WTC11 (cell line): ENCODE measurements around the gene KHDC1L. TPM values are rescaled to one million over a fixed set of nuclear protein-coding genes. Genes with fewer than 3 reads are reported as not detected.
A peak's percentile ranks its signal among the peaks of the same experiment; 100 is the strongest.

ENCODE experiments used
- ATAC-seq: fragments of 200-7000 bp; cut with Tn5 transposase; 2 replicates; pipeline ENCODE4 v1.10.0; 2021; ENCODE audit warnings: mild to moderate bottlenecking, moderate library complexity
- CTCF ChIA-PET: fragments of 300-600 bp; sonication (Branson Sonifier 250); formaldehyde crosslinking; loops from one replicate; lab custom pipeline; 2021; ENCODE audit warnings: antibody characterized with exemption; lab: Charles Lee
- POLR2A ChIA-PET: fragments of 350-600 bp; sonication (Branson Sonifier 250); formaldehyde crosslinking; loops from one replicate; lab custom pipeline; 2021; ENCODE audit warnings: antibody characterized with exemption; lab: Charles Lee
- DNase-seq: peaks from one replicate; pipeline ENCODE4 v3.0.0; 2021; ENCODE audit warnings: low spot score
- H3K27ac Mint-ChIP-seq: 2 replicates; pipeline ENCODE4 v1.8.0; 2021; ENCODE audit warnings: mixed read lengths
- H3K27me3 Mint-ChIP-seq: 2 replicates; pipeline ENCODE4 v1.8.0; 2021; ENCODE audit warnings: low read depth, mild to moderate bottlenecking, moderate library complexity, mixed read lengths
- H3K36me3 Mint-ChIP-seq: 2 replicates; pipeline ENCODE4 v1.8.0; 2021; ENCODE audit warnings: mixed read lengths
- H3K4me1 Mint-ChIP-seq: 2 replicates; pipeline ENCODE4 v1.8.0; 2022; ENCODE audit warnings: mixed read lengths
- H3K4me3 Mint-ChIP-seq: 2 replicates; pipeline ENCODE4 v1.8.0; 2021; ENCODE audit warnings: mild to moderate bottlenecking, moderate library complexity, mixed read lengths
- H3K9me3 Mint-ChIP-seq: 2 replicates; pipeline ENCODE4 v1.8.0; 2021; ENCODE audit warnings: mixed read lengths
- ARID4B ChIP-seq: sonication (generic); formaldehyde crosslinking; IDR thresholded peaks from 2 replicates; pipeline ENCODE4 v1.8.0; 2023; ENCODE audit warnings: missing genetic modification reagents, mild to moderate bottlenecking, borderline replicate concordance
- ATF3 ChIP-seq: sonication (generic); formaldehyde crosslinking; conservative IDR thresholded peaks from 2 replicates; pipeline ENCODE4 v1.8.1; 2022; ENCODE audit warnings: mild to moderate bottlenecking, missing genetic modification reagents
- ATF6 ChIP-seq: sonication (generic); formaldehyde crosslinking; IDR thresholded peaks from 2 replicates; pipeline ENCODE4 v1.8.1; 2023; ENCODE audit warnings: mild to moderate bottlenecking, missing genetic modification reagents
- CREB1 ChIP-seq: sonication (generic); formaldehyde crosslinking; IDR thresholded peaks from 2 replicates; pipeline ENCODE4 v1.8.0; 2023; ENCODE audit warnings: mild to moderate bottlenecking, missing genetic modification reagents
- ESRRA ChIP-seq: sonication (generic); formaldehyde crosslinking; IDR thresholded peaks from 2 replicates; pipeline ENCODE4 v1.8.1; 2022; ENCODE audit warnings: mild to moderate bottlenecking, missing genetic modification reagents, borderline replicate concordance
- ETV6 ChIP-seq: sonication (generic); formaldehyde crosslinking; IDR thresholded peaks from 2 replicates; pipeline ENCODE4 v1.8.1; 2022; ENCODE audit warnings: mild to moderate bottlenecking, missing genetic modification reagents
- NFE2L1 ChIP-seq: sonication (generic); formaldehyde crosslinking; IDR thresholded peaks from 2 replicates; pipeline ENCODE4 v1.8.1; 2023; ENCODE audit warnings: missing genetic modification reagents
- NR3C1 ChIP-seq: sonication (generic); formaldehyde crosslinking; conservative IDR thresholded peaks from 2 replicates; pipeline ENCODE4 v1.8.1; 2023; ENCODE audit warnings: low read depth, mild to moderate bottlenecking, missing genetic modification reagents
- RELA ChIP-seq: sonication (generic); formaldehyde crosslinking; IDR thresholded peaks from 2 replicates; pipeline ENCODE4 v1.8.1; 2022; ENCODE audit warnings: missing genetic modification reagents, mild to moderate bottlenecking, borderline replicate concordance
- RORB ChIP-seq: fragments of 250-450 bp; sonication (Bioruptor Pico); IDR thresholded peaks from 2 replicates; pipeline ENCODE4 v1.9.0; 2021; ENCODE audit warnings: mild to moderate bottlenecking
- SMAD4 ChIP-seq: sonication (generic); formaldehyde crosslinking; IDR thresholded peaks from 2 replicates; pipeline ENCODE4 v1.8.0; 2022; ENCODE audit warnings: mild to moderate bottlenecking, missing genetic modification reagents
- SOX15 ChIP-seq: fragments of 250-450 bp; sonication (Bioruptor Pico); IDR thresholded peaks from 2 replicates; pipeline ENCODE4 v1.9.0; 2021; ENCODE audit warnings: mild to moderate bottlenecking
- TEAD4 ChIP-seq: sonication (generic); formaldehyde crosslinking; IDR thresholded peaks from 2 replicates; pipeline ENCODE4 v1.8.0; 2022; ENCODE audit warnings: mild to moderate bottlenecking, missing genetic modification reagents
- ZBTB21 ChIP-seq: sonication (generic); formaldehyde crosslinking; IDR thresholded peaks from 2 replicates; pipeline ENCODE4 v1.8.1; 2023; ENCODE audit warnings: mild to moderate bottlenecking, missing genetic modification reagents, borderline replicate concordance
- ZNF232 ChIP-seq: sonication (generic); formaldehyde crosslinking; IDR thresholded peaks from 2 replicates; pipeline ENCODE4 v1.8.0; 2022; ENCODE audit warnings: mild to moderate bottlenecking, missing genetic modification reagents
- ZNF423 ChIP-seq: fragments of 250-450 bp; sonication (Bioruptor Pico); IDR thresholded peaks from 2 replicates; pipeline ENCODE4 v2.1.2; 2022; ENCODE audit warnings: mild to moderate bottlenecking, moderate library complexity
- total RNA-seq: library from RNA; stranded (reverse); gene quantifications from 3 replicates; pipeline ENCODE4 v1.2.3, GENCODE V29; 2021
- TF ChIP-seq, protein P1 (sequence below): sonication (generic); formaldehyde crosslinking; IDR thresholded peaks from 2 replicates; pipeline ENCODE4 v1.8.0; 2022; ENCODE audit warnings: mild to moderate bottlenecking, missing genetic modification reagents
- TF ChIP-seq, protein P2 (sequence below): sonication (generic); formaldehyde crosslinking; IDR thresholded peaks from 2 replicates; pipeline ENCODE4 v1.8.0; 2022; ENCODE audit warnings: mild to moderate bottlenecking, missing genetic modification reagents
- TF ChIP-seq, protein P3 (sequence below): sonication (generic); formaldehyde crosslinking; IDR thresholded peaks from 2 replicates; pipeline ENCODE4 v1.8.0; 2022; ENCODE audit warnings: missing genetic modification reagents
- TF ChIP-seq, protein P4 (sequence below): sonication (generic); formaldehyde crosslinking; IDR thresholded peaks from 2 replicates; pipeline ENCODE4 v1.8.1; 2023; ENCODE audit warnings: mild to moderate bottlenecking, moderate library complexity, missing genetic modification reagents

KHDC1L gene
- total RNA-seq, 1 experiment from 2014 or later, result 0.28 TPM

DNA sequence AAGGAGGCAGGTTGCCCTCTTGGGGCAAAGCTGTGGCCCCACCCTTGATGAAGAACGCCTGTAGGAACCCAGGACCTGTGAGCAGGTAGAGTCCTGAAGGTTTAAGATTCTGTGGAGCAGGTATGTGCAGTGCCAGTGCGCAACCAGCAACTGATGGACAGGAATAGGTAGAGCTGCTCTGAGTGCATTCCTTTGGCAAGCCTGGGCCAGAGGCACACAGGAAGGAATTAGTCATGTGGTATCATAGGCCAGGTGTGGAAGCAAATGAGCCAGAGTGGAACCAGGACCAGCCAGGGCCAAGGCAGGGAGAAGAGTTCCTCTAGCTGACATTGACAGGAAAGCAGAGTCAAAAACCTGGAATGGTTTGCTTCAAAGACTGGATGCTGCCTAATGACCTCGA is 39.1 kb upstream of the KHDC1L start (continued):
- TF ChIP-seq NR3C1, result no peak

DNA sequence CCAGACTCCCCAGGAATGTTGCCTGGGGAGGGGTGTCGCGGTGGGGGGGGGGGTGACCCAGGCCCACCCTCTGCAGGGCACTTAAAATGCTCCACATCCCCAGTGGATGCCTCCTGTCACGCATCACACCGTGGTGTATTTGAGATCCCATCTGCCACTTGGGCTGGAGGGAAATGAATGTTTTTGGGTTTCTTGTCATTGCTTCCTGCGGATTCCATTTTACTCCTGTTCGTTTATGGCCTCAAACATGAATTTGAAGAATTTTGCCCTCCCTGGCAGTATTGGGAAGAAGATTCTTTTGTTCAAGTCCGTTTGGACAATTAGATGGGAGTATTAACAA is 38.2 kb upstream of the KHDC1L start:
- H3K27ac Mint-ChIP-seq, result no peak overlapping the region
- no peak for ATAC-seq

DNA sequence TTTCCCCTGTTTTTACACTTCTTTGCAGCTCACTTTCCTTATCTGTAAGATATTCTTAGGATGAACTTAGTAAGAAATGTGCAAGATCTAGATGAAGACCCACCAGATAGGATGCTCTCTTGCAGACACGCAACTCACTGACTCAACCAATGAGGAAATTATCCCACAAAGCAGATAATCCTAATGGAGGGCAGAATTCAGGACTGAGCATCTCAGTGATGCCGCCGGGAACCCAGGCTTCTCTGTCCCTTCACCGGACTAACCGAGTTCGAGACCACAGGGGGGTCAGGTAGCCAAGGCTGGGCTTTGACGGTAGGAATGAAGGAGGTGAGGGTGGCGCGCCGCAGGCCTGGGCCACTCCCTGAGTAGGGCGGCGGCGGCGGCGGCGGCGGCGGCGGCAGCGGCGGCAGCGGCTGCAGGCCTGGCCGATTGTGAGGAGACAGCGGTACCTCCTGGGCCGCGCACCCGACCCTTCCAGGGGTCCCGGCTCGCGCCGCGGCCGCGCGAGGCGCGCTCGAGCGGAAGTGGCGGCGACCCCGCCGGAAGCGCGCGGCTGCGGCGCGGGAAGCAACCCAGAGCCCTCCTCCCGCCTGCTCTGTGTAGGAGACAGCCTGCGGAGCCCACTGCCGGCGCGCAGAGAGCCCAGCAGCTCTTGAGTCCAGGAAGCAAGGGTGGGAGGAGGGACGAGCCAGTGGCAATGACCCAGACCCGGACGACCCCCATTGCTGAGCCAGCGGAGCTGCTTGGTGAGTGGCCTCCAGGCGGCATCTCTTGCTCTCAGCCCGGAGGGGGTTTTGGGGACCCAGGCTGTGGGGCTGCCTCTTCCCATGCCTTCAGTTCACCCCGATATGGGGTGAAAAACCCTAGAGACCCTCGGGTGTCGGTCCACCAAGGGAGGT is 37.6 kb upstream of the KHDC1L start, which contains the start of gene KHDC1:
KHDC1 (minus strand) TSS at position 526 of the 899 bp plus-strand sequence. CDS start 20,679 bp downstream, outside the sequence.
- no peak within 1 kb of the TSS for H3K27ac Mint-ChIP-seq
- H3K4me3 Mint-ChIP-seq, result peak within 1 kb of the TSS; percentile 76
- H3K27me3 Mint-ChIP-seq, result 0 out of 2 replicates have a peak, but pooled peaks cover 3% of the 10 kb centered on the region
- ATAC-seq (peak; percentile 91), DNase-seq (peak; percentile 66)
- POLR2A ChIA-PET, result interaction anchor here (0.6 kb wide), 1 partner anchor 125 kb away, joined by 3 read pairs; no protein-coding TSS in a partner anchor
- peaks cover 33% of the 10 kb centered on the region for H3K4me1 Mint-ChIP-seq
- H3K9me3 Mint-ChIP-seq, result no peaks in the 10 kb centered on the region
- peaks cover 18% of the 10 kb centered on the region for H3K36me3 Mint-ChIP-seq
- CTCF ChIA-PET, result interaction anchor here (0.6 to 2.2 kb wide), 4 partner anchors 45 to 128 kb away, joined by 3 to 5 read pairs (median 3); no protein-coding TSS in a partner anchor
- peak; percentile 85 for TF ChIP-seq ETV6
- TF ChIP-seq, protein P1, sequence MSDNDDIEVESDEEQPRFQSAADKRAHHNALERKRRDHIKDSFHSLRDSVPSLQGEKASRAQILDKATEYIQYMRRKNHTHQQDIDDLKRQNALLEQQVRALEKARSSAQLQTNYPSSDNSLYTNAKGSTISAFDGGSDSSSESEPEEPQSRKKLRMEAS (CRISPR knock-in tag), result peak; percentile 92
- TF ChIP-seq, protein P2, sequence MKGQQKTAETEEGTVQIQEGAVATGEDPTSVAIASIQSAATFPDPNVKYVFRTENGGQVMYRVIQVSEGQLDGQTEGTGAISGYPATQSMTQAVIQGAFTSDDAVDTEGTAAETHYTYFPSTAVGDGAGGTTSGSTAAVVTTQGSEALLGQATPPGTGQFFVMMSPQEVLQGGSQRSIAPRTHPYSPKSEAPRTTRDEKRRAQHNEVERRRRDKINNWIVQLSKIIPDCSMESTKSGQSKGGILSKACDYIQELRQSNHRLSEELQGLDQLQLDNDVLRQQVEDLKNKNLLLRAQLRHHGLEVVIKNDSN (CRISPR knock-in tag), result no peak
- no peak for TF ChIP-seq ATF3 (CRISPR knock-in tag)
- TF ChIP-seq RORB, result no peak
- TF ChIP-seq ARID4B (CRISPR knock-in tag), result peak; percentile 67; the same call in 1 of the 2 replicates
- TF ChIP-seq, protein P3, sequence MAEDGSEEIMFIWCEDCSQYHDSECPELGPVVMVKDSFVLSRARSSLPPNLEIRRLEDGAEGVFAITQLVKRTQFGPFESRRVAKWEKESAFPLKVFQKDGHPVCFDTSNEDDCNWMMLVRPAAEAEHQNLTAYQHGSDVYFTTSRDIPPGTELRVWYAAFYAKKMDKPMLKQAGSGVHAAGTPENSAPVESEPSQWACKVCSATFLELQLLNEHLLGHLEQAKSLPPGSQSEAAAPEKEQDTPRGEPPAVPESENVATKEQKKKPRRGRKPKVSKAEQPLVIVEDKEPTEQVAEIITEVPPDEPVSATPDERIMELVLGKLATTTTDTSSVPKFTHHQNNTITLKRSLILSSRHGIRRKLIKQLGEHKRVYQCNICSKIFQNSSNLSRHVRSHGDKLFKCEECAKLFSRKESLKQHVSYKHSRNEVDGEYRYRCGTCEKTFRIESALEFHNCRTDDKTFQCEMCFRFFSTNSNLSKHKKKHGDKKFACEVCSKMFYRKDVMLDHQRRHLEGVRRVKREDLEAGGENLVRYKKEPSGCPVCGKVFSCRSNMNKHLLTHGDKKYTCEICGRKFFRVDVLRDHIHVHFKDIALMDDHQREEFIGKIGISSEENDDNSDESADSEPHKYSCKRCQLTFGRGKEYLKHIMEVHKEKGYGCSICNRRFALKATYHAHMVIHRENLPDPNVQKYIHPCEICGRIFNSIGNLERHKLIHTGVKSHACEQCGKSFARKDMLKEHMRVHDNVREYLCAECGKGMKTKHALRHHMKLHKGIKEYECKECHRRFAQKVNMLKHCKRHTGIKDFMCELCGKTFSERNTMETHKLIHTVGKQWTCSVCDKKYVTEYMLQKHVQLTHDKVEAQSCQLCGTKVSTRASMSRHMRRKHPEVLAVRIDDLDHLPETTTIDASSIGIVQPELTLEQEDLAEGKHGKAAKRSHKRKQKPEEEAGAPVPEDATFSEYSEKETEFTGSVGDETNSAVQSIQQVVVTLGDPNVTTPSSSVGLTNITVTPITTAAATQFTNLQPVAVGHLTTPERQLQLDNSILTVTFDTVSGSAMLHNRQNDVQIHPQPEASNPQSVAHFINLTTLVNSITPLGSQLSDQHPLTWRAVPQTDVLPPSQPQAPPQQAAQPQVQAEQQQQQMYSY (CRISPR knock-in tag), result 0 out of 2 replicates have a peak, but pooled peaks have one; percentile 33
- no peak for TF ChIP-seq ATF6 (CRISPR knock-in tag)
- TF ChIP-seq NFE2L1 (CRISPR knock-in tag), result peak; percentile 68; the same call in 1 of the 2 replicates
- TF ChIP-seq RELA (CRISPR knock-in tag), result peak; percentile 87; the same call in 1 of the 2 replicates
- TF ChIP-seq CREB1, result no peak
- TF ChIP-seq SMAD4 (CRISPR knock-in tag), result peak; percentile 12; the same call in 1 of the 2 replicates
- peak; percentile 18; the same call in 1 of the 2 replicates for TF ChIP-seq ZBTB21 (CRISPR knock-in tag)
- peak; percentile 64; the same call in 1 of the 2 replicates for TF ChIP-seq ZNF232 (CRISPR knock-in tag)
- TF ChIP-seq, protein P4, sequence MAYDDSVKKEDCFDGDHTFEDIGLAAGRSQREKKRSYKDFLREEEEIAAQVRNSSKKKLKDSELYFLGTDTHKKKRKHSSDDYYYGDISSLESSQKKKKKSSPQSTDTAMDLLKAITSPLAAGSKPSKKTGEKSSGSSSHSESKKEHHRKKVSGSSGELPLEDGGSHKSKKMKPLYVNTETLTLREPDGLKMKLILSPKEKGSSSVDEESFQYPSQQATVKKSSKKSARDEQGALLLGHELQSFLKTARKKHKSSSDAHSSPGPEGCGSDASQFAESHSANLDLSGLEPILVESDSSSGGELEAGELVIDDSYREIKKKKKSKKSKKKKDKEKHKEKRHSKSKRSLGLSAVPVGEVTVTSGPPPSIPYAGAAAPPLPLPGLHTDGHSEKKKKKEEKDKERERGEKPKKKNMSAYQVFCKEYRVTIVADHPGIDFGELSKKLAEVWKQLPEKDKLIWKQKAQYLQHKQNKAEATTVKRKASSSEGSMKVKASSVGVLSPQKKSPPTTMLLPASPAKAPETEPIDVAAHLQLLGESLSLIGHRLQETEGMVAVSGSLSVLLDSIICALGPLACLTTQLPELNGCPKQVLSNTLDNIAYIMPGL, result peak; percentile 49; the same call in 1 of the 2 replicates

More for the DNA sequence above, 38.2 kb upstream of the KHDC1L start:
- ChIA-PET POLR2A (no interaction called here), CTCF (interaction anchor here (0.6 to 1.0 kb wide), 2 partner anchors 44 to 129 kb away, joined by 3 read pairs; no protein-coding TSS in a partner anchor)
- Mint-ChIP-seq H3K9me3 (no peaks in the 10 kb centered on the region), H3K4me3 (peak overlapping the region; percentile 64), H3K27me3 (0 out of 2 replicates have a peak, but pooled peaks cover 3% of the 10 kb centered on the region), H3K36me3 (peaks cover 21% of the 10 kb centered on the region)
- DNase-seq, result no peak
- no peak for TF ChIP-seq ZNF423 (CRISPR knock-in tag)
- 0 out of 2 replicates have a peak, but pooled peaks have one; percentile 7 for TF ChIP-seq TEAD4 (CRISPR knock-in tag)
- no peak for TF ChIP-seq ESRRA (CRISPR knock-in tag)
- TF ChIP-seq SOX15 (CRISPR knock-in tag), result no peak
- TF ChIP-seq, all 79 proteins: peak for 1
- peaks cover 33% of the 10 kb centered on the region for H3K4me1 Mint-ChIP-seq
